Body of pancreas (tissue), 4 donors: Measurements from ENCODE around the gene PRTN3.

Experiments used
- POLR2A ChIP-seq, 3 donors: fragments of 450-650 bp; IDR thresholded peaks; one replicate each; pipeline ENCODE4 v1.6.1; 2016; ENCODE audit warnings: antibody characterized with exemption in 3 of 3, mild to moderate bottlenecking in 2 of 3
- TF ChIP-seq, protein P1 (sequence below), 7 experiments: fragments of 450-650 bp in 4 of 7; fragments of 200-600 bp in 3 of 7; sonication (generic) in 3 of 7; IDR thresholded peaks; one replicate each; pipeline ENCODE4 v1.5.1; 2016 to 2019; ENCODE audit warnings: antibody characterized with exemption in 7 of 7

DNA sequence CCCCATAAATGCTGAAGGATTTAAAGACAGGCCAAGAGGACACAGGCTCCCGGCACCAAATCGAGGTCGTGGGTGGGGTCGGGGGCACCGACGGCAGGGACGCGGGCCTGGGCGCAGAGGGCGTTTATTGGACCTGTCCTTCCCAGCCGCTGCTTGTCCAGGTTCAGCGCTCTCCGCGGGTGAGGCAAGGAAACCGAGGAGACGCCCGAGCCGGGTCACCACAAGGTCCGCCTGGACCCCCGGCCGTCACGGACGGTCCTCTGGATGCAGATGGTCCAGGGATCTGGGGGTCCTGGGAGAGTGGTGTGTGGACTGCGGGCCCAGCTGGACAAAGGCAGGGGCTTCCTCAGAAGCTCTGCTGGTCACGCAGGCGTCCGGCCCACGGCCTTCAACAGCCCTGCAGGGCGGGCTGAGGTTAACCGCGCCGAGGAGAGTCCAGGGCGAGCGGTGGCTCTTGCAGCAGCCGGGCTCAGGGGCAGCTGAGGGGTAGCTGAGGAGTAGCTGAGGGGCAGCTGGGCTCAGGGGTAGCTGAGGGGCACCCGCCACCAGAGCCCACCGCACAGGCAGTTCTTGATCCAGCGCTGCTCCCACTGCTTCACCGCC is 27.2 kb downstream of the PRTN3 start:
- TF ChIP-seq, protein P1, sequence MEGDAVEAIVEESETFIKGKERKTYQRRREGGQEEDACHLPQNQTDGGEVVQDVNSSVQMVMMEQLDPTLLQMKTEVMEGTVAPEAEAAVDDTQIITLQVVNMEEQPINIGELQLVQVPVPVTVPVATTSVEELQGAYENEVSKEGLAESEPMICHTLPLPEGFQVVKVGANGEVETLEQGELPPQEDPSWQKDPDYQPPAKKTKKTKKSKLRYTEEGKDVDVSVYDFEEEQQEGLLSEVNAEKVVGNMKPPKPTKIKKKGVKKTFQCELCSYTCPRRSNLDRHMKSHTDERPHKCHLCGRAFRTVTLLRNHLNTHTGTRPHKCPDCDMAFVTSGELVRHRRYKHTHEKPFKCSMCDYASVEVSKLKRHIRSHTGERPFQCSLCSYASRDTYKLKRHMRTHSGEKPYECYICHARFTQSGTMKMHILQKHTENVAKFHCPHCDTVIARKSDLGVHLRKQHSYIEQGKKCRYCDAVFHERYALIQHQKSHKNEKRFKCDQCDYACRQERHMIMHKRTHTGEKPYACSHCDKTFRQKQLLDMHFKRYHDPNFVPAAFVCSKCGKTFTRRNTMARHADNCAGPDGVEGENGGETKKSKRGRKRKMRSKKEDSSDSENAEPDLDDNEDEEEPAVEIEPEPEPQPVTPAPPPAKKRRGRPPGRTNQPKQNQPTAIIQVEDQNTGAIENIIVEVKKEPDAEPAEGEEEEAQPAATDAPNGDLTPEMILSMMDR (IDR thresholded peaks at IDR 0.05): no peak
- no peak for TF ChIP-seq POLR2A (IDR thresholded peaks at IDR 0.05)
